ENCODE data around the gene NT5DC4. TPM values are rescaled to one million over a fixed set of nuclear protein-coding genes. Genes with fewer than 3 reads are reported as not detected.

NT5DC4 gene
- polyA plus RNA-seq, 1 of the 3 experiments (the other 2 are of a cell fraction) = not detected

DNA sequence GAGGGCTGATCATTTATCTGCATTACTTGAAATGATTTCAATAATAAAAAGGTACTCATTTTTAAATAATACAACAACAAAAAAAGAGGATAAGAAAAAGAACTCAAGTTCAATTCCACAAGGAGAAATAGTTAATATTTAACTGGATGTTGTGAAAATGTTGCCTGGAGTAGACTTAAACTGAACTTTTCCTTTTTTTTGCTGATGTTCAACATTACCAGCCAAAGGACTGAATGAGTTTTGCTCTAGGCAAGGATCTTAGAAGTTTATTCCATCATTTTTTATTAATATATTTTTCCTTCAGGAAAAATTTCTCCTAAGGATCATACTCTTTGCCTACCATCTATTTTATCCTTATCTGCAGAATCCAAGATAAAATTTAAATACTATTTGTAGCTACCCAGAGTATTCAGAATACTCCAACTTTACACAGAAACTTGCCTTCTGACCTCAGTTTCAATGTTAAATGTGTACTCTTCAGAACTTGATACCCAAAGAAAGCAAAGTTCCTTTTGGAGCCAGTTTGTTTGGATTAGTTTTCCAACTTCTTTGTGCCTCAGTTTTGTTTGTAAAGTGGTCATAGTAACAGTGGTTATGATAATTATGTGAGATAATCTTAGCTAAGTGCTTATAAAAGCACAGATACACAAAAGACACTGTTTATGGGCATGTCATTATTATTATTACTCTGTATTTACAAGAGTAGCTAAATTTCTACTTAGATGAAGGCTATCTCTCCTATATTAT lies 30.8 kb downstream of the NT5DC4 start:
- H4K20me1 ChIP-seq (ENCODE audit: insufficient read depth) = no peaks in the 10 kb centered on the region
- H3K36me3 ChIP-seq (replicated peaks in 1 of 2; ENCODE audit: control insufficient read depth in 1 of 2, insufficient read depth in 2 of 2, low read length in 1 of 2) = peaks cover 28 to 44% of the 10 kb centered on the region in 2 experiments
- peaks cover 73% of the 10 kb centered on the region for H3K79me2 ChIP-seq (ENCODE audit: insufficient read depth)
- peaks cover 23% of the 10 kb centered on the region for H3F3A ChIP-seq (replicated peaks; ENCODE audit: insufficient read depth)
- H3K27me3 ChIP-seq (ENCODE audit: insufficient read depth) = no peaks in the 10 kb centered on the region
- H3K4me1 ChIP-seq (ENCODE audit: control insufficient read depth in 1 of 2, insufficient read depth in 2 of 2, low read depth in 1 of 2, low read length in 1 of 2) = peaks cover 0 to 7% of the 10 kb centered on the region in 2 experiments; a peak in 1 of 4 replicates
- no peak overlapping the region for H3K9ac ChIP-seq
- peak overlapping the region; percentile 45 for H2AFZ ChIP-seq (ENCODE audit: low read depth)
- no peak overlapping the region for H3K4me2 ChIP-seq
- TF ChIP-seq MXI1 (IDR thresholded peaks at IDR 0.05; ENCODE audit: low read depth, low read length) (no peak), RXRA (IDR thresholded peaks at IDR 0.05; ENCODE audit: borderline replicate concordance, low read depth) (no peak), NFIC (IDR thresholded peaks at IDR 0.05; ENCODE audit: borderline replicate concordance) (no peak), POLR2AphosphoS5 (IDR thresholded peaks at IDR 0.05; ENCODE audit: low read depth, low read length) (no peak)
- DNase-seq = no peak
- ChIA-PET CTCF (interaction anchor here (0.7 to 2.0 kb wide), 4 partner anchors 125 to 207 kb away, joined by 3 to 13 read pairs (median 4); no protein-coding TSS in a partner anchor), POLR2A (no interaction called here)
- H3K9me2 ChIP-seq = no peaks in the 10 kb centered on the region
- H3K4me3 ChIP-seq (ENCODE audit: low read depth in 2 of 2, low read length in 1 of 2) = no peak overlapping the region
- peak overlapping the region in 1 of 2 experiments; percentile 57; a peak in 1 of 4 replicates for H3K27ac ChIP-seq (ENCODE audit: low read depth in 2 of 2, low read length in 1 of 2)
- no peaks in the 10 kb centered on the region for H3K9me3 ChIP-seq

DNA sequence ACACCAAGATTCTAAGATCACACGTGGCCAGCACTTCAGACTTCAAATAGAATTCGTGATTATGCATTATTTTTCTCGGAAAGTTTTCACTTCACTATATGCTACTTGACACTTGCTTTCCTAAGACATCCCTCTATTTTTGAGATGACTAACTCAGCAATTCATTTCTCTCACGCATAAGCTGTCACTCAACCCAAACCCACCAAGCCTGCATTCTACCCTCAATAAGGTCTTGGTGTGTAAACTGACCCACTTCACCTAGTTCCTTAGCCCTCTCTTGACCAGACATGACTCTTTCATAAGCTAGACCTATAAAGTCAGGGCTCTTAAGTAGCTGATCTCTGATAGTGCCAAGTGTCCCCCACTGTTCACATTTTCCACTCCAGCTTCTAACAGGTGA lies 31.8 kb downstream of the NT5DC4 start:
- WGBS (ENCODE audit: low lambda C conversion rate) = 90% methylated on average over 4 of the region's 4 CpGs
- Histone ChIP-seq H3K4me3 (ENCODE audit: low read depth in 2 of 2, low read length in 1 of 2) (no peak overlapping the region), H3K27me3 (ENCODE audit: insufficient read depth) (no peaks in the 10 kb centered on the region), H3K79me2 (ENCODE audit: insufficient read depth) (peaks cover 63% of the 10 kb centered on the region), H3K36me3 (replicated peaks in 1 of 2; ENCODE audit: control insufficient read depth in 1 of 2, insufficient read depth in 2 of 2, low read length in 1 of 2) (peaks cover 35 to 45% of the 10 kb centered on the region in 2 experiments), H3K9me3 (no peaks in the 10 kb centered on the region), H4K20me1 (ENCODE audit: insufficient read depth) (no peaks in the 10 kb centered on the region), H3K9me2 (no peaks in the 10 kb centered on the region), H2AFZ (ENCODE audit: low read depth) (0 out of 2 replicates have a peak overlapping the region, but pooled peaks have one; percentile 45), H3K4me1 (ENCODE audit: control insufficient read depth in 1 of 2, insufficient read depth in 2 of 2, low read depth in 1 of 2, low read length in 1 of 2) (peaks cover 0 to 7% of the 10 kb centered on the region in 2 experiments; a peak in 1 of 4 replicates), H3K4me2 (no peak overlapping the region), H3K9ac (no peak overlapping the region), H3K27ac (ENCODE audit: low read depth in 2 of 2, low read length in 1 of 2) (no peak overlapping the region; a peak in 2 of 4 replicates), H3F3A (replicated peaks; ENCODE audit: insufficient read depth) (peaks cover 23% of the 10 kb centered on the region)
- DNase-seq = no peak
- TF ChIP-seq RCOR1 (IDR thresholded peaks at IDR 0.05; ENCODE audit: low read length) (no peak), FOXJ3 (CRISPR knock-in tag; IDR thresholded peaks at IDR 0.05) (no peak), SIN3A (IDR thresholded peaks at IDR 0.05; ENCODE audit: borderline replicate concordance, low read depth, low read length) (no peak), EP300 (IDR thresholded peaks at IDR 0.05; ENCODE audit: borderline replicate concordance in 1 of 2, low read depth in 1 of 2, low read length in 1 of 2) (no peak), NFIC (IDR thresholded peaks at IDR 0.05; ENCODE audit: borderline replicate concordance) (no peak), FOXM1 (IDR thresholded peaks at IDR 0.05; ENCODE audit: low read depth) (no peak), EZH2phosphoT487 (IDR thresholded peaks at IDR 0.05; ENCODE audit: borderline replicate concordance, low read depth) (no peak), POLR2AphosphoS5 (IDR thresholded peaks at IDR 0.05; ENCODE audit: low read depth, low read length) (no peak), MXI1 (IDR thresholded peaks at IDR 0.05; ENCODE audit: low read depth, low read length) (no peak), TEAD4 (IDR thresholded peaks at IDR 0.05; ENCODE audit: borderline replicate concordance, insufficient read depth) (no peak), RAD21 (IDR thresholded peaks at IDR 0.05; ENCODE audit: low read length) (no peak)
- TF ChIP-seq, protein P1, sequence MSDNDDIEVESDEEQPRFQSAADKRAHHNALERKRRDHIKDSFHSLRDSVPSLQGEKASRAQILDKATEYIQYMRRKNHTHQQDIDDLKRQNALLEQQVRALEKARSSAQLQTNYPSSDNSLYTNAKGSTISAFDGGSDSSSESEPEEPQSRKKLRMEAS (IDR thresholded peaks at IDR 0.05; ENCODE audit: low read depth) = no peak
- TF ChIP-seq, protein P2, sequence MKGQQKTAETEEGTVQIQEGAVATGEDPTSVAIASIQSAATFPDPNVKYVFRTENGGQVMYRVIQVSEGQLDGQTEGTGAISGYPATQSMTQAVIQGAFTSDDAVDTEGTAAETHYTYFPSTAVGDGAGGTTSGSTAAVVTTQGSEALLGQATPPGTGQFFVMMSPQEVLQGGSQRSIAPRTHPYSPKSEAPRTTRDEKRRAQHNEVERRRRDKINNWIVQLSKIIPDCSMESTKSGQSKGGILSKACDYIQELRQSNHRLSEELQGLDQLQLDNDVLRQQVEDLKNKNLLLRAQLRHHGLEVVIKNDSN (IDR thresholded peaks at IDR 0.05; ENCODE audit: borderline replicate concordance, low read depth) = no peak
- TF ChIP-seq, protein P3, sequence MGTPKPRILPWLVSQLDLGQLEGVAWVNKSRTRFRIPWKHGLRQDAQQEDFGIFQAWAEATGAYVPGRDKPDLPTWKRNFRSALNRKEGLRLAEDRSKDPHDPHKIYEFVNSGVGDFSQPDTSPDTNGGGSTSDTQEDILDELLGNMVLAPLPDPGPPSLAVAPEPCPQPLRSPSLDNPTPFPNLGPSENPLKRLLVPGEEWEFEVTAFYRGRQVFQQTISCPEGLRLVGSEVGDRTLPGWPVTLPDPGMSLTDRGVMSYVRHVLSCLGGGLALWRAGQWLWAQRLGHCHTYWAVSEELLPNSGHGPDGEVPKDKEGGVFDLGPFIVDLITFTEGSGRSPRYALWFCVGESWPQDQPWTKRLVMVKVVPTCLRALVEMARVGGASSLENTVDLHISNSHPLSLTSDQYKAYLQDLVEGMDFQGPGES (IDR thresholded peaks at IDR 0.05; ENCODE audit: low read depth, low read length) = no peak
- TF ChIP-seq, protein P4, sequence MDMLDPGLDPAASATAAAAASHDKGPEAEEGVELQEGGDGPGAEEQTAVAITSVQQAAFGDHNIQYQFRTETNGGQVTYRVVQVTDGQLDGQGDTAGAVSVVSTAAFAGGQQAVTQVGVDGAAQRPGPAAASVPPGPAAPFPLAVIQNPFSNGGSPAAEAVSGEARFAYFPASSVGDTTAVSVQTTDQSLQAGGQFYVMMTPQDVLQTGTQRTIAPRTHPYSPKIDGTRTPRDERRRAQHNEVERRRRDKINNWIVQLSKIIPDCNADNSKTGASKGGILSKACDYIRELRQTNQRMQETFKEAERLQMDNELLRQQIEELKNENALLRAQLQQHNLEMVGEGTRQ (IDR thresholded peaks at IDR 0.05; ENCODE audit: borderline replicate concordance, low read depth, low read length) = no peak
- CTCF ChIA-PET = interaction anchor here (1.3 to 2.0 kb wide), 3 partner anchors 9 to 206 kb away, joined by 5 to 13 read pairs (median 6); no protein-coding TSS in a partner anchor
- POLR2A ChIA-PET = no interaction called here
